HFF-Myc (cell line): ENCODE data around the gene NIN.

Source experiments
- DNase-seq: peaks from one replicate; pipeline ENCODE4 v3.0.0-alpha.2; 2011; ENCODE audit warnings: low read depth; ENCODE audit errors: extremely low read depth
- H3K4me3 ChIP-seq: replicated peaks from 2 replicates; pipeline ENCODE4 v1.5.1; 2011; ENCODE audit warnings: low read depth, mild to moderate bottlenecking, control low read depth, low read length
- TF ChIP-seq, protein P1 (sequence below): IDR thresholded peaks from 2 replicates; pipeline ENCODE4 v1.5.1; 2012; ENCODE audit warnings: mild to moderate bottlenecking, low read depth, low read length, control low read depth; ENCODE audit errors: missing control alignments

Gene NIN

DNA sequence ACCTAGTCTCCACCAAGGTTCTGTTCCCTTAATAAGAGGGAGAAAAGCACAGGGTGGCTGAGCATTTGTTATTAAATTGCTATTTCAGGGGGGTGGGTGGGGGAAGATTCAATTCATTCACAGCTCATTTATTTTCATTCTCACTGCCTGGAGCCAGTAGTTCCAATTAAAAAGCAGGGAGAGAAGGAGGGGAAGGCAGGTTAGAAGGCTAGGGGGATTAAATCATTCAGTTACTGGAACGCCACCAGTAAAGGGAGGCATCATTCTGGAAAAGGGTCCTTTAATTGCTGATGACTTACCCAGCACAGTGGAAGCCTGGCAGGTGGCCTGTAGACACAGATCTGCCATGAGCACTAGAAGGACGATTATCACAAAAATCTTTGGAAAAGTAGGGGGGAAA, 47.4 kb downstream of the NIN start:
- TF ChIP-seq, protein P1, sequence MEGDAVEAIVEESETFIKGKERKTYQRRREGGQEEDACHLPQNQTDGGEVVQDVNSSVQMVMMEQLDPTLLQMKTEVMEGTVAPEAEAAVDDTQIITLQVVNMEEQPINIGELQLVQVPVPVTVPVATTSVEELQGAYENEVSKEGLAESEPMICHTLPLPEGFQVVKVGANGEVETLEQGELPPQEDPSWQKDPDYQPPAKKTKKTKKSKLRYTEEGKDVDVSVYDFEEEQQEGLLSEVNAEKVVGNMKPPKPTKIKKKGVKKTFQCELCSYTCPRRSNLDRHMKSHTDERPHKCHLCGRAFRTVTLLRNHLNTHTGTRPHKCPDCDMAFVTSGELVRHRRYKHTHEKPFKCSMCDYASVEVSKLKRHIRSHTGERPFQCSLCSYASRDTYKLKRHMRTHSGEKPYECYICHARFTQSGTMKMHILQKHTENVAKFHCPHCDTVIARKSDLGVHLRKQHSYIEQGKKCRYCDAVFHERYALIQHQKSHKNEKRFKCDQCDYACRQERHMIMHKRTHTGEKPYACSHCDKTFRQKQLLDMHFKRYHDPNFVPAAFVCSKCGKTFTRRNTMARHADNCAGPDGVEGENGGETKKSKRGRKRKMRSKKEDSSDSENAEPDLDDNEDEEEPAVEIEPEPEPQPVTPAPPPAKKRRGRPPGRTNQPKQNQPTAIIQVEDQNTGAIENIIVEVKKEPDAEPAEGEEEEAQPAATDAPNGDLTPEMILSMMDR: no peak
- DNase-seq: no peak
- H3K4me3 ChIP-seq: no peak overlapping the region

DNA sequence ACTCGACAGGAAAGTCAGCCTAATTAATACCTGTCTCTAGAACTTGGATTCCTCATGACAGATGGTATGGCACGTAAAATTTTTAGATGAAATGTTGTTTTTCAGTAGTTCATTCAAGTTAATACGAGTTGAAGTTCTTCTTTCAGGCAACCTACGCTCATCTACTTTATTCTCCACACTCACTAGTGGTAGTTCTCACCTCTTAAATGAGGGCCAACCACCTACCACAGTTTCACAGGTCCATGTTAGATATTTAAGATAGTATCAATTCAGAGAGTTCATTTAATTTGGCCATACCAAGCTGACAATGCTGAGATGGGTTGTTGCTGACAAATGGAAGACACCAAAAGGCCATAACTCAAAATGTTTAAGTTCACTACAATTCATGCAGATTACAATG, 50.6 kb downstream of the NIN start:
- no peak for DNase-seq
- TF ChIP-seq, protein P1: no peak
- H3K4me3 ChIP-seq: no peak overlapping the region

DNA sequence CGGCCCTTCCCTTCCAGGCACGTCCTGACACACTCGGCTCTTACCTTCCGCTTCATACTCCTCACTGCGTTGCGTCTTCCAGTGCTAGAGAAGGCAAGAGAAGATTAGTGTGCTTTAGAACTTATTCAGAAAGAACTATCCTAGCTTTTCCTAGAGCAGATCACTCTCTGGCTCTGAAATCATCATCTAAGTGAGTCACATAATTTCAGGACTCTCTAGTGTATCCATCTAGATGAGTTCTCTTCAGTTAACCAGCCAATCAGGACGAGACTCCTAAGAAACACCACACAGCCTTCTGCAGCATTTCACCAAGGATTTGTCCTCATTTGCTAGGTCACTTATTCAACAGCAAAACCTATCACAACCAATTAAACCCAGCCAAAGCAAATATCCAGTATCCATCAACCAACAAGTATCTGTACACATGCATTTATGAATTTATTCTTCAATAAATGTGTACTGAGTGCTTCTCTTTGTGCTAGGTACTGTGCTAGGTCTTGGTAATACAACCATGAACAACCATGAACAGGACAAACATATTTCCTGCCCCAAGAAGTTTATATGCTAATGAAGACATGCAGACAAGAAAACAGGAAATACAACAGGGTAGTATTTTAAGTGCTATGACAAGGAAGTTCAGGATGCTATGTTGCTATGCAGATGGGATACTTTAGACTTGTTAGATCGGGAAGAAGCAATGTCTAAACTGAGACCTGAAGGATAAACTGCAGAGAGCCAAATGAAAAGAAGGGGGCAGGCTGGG, 52.1 kb downstream of the NIN start:
- TF ChIP-seq, protein P1: no peak
- no peak for DNase-seq
- no peak overlapping the region for H3K4me3 ChIP-seq

DNA sequence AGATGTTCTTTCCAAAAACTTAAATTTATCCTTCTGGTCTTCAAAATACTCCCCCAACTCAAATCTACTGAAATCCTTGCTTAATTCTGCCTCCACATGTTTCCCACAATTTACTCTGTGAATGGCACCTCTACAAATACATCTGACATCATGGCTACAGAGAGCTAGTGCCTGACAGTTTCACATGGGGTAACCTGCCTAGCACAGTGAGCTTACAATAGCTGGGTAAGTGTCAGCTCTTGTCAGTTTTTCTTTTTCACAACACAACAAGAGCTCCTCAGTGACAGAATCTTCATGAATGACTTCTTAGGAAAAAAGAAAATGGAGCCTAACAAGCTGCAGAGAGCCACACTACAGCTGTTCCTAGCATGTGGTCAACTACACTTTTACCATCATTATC, 54.4 kb downstream of the NIN start:
- DNase-seq: no peak
- no peak overlapping the region for H3K4me3 ChIP-seq
- TF ChIP-seq, protein P1: no peak

DNA sequence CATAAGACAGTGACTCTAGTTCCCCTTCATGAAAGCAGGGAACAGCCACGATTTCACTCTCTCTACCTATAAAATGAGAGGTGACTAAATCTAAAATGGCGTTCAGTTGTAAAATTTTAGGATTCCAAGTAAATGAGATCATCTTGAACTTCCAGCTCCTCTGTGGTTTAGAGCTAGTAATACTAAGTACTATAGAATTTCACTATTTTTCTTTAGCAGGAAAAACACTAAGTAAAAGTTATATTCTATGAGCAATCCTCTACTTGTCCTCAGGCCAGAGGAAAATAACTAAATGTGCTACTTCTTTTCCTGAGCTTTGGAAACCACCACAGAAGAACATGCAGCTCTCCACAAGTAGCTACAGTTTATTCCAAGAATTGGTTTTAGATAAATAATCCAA, 55.6 kb downstream of the NIN start:
- TF ChIP-seq, protein P1: no peak
- no peak overlapping the region for H3K4me3 ChIP-seq
- peak; percentile 80 for DNase-seq

DNA sequence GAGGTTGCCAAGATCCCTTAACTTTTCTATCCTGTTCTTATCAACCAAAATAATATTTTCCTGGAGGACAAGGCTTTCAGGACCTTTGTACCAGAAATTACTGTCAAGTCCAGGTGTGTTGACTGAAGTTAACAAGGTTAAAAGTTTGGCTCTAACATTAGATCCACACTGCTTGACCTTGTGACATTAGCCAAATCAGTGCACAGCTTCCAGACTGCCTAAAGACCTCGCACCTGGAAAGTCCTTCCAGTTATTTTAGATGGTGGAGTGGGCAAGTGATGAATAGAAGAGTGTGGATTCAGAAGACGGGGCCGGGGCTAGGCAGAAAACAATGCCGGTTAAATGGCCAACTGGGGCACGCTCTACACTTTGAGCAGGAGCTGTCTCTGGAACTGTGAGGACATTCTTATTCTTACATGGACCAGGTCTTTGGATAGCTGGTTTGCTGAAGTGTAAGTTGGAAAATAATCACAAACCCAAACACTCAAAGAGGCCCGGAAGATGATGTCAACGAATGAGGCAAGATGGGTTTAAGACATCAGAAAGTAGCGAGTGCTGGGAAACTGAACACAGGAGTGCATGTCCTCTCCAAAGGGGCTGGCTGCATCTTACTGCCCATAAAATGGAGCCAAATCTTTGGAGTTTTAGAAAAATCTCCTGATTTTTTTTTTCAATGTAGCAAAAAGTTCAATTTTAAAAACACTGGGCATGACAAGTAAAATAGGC, 56.3 kb downstream of the NIN start:
- DNase-seq: no peak
- TF ChIP-seq, protein P1: no peak
- no peak overlapping the region for H3K4me3 ChIP-seq
